HG03571 (cell line): Measurements from ENCODE around the gene AMZ1.

ENCODE experiments used
- ATAC-seq: cut with Tn5 transposase; IDR thresholded peaks from one replicate; pipeline ENCODE4 v1.9.1; 2021; ENCODE audit not compliant: unreplicated experiment

AMZ1 gene, protein sequence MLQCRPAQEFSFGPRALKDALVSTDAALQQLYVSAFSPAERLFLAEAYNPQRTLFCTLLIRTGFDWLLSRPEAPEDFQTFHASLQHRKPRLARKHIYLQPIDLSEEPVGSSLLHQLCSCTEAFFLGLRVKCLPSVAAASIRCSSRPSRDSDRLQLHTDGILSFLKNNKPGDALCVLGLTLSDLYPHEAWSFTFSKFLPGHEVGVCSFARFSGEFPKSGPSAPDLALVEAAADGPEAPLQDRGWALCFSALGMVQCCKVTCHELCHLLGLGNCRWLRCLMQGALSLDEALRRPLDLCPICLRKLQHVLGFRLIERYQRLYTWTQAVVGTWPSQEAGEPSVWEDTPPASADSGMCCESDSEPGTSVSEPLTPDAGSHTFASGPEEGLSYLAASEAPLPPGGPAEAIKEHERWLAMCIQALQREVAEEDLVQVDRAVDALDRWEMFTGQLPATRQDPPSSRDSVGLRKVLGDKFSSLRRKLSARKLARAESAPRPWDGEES

DNA sequence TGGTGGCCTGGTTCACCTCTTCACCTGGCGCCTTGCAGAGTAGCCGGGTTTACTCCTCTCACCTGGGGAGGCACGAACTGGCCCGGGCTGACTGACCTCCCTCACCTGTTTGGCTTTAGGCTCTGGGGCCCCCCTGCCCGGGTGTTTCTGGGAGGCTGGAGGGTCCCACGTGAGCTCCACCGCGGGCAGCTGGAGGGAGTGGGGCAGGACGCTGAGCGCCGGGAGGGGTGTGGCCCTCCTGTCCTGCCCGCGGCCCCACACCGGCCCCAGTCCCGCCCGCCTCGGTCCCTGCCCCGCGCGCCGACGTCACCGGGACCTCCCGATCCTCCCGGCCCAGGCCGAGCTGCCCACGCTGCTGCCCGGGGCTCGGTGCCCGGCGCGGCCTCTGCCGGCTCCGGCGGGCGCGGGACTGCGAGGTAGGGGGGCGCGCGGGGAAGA lies at the start of gene AMZ1:
Gene AMZ1 (plus strand): TSS at position 322 of the 438 bp plus-strand sequence. CDS start 12,250 bp downstream, outside the sequence.
- no peak for ATAC-seq

DNA sequence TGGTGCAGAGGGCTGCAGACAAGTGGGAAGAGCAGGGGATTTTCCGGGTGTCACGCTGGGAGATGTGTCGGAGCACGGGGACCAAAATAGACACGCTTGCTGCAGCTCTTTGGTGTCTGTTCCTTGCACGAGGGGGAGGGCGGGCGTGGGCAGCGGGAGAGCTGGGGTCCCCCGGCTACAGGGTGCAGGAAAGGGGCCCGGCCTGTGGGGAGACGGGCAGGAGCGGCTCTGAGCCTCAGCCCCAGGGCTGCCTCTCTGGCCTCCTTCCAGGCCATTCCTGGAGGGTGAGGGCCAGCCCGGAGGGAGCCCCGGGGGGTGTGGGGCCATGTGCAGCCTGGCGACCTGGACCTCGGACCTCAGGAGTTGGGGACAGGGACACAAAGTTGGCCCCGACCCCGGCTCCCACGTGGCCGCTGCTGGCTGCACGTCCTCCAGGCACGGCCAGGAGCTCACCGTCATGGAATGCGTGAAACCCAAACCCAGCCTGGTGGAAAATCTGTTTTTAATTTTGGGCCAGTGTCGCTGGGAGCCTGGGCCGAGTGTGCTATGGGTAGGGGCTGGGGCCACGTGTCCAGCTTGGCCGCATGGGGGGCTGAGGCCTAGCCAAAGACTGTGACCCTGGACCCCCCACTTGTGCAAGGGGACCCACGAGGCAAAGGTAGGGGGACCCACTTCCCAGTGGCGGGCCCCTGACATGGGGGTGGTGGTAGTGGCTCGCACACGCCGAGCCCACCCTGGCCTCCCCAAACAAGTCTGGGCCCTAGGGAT lies 49.6 kb upstream of the AMZ1 start:
- no peak for ATAC-seq

DNA sequence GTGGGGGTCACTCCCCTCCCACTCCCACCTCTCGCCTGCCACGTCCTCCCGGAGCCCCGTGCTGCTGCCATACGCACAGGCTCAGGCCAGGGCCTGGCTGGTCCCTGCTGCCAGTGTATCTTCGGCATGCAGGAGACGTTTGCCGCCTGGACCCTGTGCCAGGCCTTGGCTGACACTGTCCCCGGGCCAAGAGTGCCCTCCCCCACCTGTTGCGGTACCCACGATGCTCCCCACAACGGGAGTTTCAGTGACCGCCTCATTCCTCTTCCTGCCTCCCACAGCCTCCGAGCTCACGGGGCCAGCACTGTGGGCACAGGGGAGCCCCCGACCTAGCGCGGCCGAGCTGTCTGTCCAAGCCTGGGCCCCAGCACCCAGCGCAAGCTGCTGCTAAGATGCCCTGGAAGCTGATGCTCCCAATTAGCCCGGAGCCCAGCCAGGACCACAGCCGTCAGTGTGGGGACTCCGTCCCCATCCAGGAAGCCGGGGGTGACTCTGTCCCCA lies 48.8 kb upstream of the AMZ1 start:
- ATAC-seq, result no peak

DNA sequence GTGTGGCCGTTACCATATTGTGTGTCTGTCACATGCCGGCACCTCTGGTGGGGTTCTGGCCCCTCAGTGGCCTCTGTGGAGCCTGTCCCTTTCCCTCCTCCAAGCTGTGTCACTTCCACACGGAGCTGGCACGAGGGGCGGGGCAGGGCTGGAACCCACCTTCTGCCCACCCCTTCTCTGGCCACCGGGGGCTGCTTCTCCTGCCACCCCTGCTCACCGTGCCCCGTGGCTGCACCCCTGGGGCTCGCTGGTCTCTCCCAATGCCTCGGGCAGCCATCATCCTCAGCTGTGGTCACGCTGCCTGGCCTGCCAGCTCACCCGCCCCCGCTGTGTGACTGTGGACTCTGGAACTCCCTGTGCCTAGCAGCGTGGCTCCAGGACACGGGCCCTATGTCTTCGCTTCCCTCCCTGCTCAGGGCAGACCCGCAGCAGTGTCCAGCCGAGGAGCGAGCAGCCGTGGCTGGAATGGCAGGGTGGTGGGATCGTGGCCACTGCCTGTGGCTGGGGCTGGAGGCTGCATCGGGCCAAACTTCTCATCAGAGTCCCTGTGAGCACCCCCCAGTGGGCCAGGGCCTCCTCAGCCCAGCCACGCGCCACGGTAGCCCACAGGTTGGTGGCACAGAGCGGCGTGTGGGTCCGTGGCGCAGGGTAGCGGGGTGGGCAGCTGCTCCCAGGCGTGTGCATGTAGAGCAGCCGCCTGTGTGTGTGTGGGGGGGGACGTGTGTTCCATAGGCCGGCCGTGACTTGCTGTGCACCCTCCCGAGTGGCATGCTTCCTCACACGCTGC lies 48.1 kb upstream of the AMZ1 start:
- no peak for ATAC-seq

DNA sequence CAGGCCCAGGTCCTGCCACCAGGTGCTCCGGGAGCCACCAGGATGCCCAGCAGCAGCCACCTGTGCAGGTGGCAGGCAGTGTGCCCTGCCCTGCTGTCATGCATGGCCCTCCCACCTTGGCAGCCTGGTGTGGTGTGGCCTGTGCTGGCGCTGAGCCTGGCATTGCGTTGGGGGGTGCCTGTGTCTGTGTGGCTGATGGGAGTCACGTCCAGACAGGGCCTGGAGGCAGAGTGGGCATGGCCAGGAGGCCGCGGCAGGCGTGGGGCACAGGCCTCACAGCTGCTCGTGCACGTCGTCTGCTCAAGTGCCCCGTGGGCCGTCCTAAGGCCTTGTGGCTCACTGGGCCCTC lies 47.5 kb upstream of the AMZ1 start:
- ATAC-seq, result no peak

DNA sequence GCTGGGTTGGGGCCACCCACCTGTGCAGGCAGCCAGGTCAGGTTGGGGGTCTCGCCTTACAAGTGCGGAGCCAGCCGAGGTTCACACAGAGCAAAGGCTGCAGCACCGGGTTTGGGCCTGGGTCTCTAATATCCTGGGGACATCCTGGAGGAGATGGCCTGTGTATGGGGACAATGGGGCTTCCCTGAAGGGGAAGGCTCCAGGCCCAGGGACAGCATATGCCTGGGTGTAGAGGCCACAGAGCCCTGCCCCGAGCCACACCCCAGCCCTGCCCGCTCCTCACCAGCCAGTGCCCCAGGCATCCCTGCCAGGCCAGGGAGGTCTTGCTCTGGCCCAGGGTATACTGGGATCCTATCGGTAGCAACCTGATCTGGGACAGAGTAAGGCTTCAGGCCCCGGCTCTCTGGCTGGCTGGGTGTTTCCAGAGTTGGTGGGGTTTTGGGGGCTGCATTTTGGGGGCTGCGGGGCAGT lies 47.1 kb upstream of the AMZ1 start:
- ATAC-seq, result no peak

DNA sequence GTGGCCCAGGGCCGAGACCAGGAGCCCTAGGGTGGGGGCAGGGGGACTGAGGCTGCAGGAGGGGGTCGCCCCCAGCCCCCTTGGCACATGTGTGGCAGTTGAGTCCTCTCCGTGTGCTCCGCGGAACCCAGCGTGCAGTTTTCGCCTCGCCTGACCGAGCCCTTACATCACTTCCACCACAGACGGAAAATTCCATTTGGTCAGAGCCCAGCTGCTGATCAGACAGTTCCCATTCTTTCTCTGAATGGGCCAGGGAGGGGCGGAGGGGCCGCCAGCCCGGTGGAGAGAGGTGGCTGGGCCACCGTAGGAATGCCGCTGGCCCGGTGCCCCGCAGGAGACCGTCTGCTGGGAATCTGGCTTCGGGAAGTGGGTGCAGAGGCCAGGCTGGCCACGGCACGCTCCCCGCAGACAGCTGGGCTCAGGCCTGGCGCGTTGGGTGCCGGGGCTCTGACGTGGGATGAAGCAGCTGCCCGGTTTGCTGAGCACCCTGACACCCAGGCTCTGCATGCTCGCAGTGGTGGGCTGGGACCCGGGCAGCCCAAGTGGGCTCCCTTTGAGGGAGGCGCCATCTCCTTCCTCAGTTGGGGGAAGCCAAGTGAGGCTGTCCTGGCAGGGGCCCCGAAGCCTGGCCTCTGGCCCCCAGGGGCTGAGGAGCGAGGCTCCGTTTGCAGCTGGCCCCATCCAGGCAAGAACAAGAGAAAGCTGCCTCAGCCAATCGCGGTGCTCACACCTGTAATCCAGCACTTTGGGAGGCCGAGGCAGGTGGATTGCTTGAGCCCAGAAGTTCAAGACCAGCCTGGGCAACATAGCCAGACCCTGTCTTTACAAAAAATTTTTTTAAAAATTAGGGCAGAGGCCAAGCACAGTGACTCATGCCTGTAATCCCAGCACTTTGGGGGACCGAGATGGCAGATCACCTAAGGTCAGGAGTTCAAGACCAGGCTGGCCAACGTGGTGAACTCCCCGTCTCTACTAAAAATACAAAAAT lies 46.3 kb upstream of the AMZ1 start:
- ATAC-seq, result peak; percentile 39

DNA sequence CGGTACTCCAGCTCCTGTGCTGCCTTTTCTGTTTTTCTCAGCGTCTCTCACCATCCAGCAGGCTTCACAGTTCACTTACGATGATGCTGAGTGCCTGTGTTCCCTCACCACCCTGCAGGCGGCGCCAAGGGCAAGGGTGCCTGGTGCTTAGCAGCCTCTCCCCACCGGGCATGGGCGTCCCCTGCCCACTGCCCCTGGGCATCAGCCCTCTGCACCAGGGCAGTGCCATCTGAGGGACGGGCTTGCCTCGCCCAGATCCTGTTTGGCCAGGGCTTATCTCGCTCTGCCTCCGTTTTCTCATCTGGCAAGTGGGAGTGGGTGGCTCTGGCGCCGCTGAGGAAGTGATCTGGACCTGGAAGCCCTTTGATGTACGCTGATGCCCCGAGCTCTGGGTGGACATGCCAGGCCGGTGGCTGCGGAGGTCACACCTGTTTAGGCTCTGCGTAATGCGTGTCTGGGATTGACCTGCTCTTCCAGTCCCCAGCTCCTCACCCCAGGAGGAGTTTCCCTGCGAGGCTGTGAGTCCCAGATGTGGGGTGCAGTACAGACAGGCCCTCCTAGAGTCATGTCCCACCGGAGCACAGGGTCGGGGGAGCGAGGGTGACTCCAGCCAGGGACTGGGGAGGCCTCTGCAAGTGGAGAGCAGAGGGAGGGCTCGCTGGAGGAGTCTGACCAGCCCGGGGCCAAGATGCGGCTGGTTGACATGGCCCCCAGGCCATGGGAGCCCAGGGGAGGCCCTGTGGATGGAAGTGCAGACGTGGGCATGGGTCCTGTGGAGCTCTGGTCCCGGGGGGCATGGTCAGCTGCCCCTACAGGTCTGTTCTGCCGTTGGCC lies 44.4 kb upstream of the AMZ1 start:
- no peak for ATAC-seq

DNA sequence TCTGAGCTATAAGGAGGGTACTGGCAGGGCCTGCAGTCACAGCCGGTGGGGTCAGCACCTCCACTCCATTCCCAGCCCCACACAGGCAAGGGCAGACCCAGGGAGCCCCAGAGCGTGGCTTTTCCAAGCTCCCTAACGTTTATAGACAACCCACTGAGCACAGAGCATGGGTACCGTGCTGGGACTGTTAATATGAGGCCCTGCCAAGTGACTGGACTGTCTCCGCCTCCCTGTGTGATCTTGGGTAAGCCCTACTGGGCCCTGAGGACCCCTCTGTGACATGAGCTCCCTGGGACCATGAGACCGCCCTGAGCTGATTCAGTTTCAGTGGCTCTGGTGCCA lies 43.8 kb upstream of the AMZ1 start:
- ATAC-seq, result no peak

DNA sequence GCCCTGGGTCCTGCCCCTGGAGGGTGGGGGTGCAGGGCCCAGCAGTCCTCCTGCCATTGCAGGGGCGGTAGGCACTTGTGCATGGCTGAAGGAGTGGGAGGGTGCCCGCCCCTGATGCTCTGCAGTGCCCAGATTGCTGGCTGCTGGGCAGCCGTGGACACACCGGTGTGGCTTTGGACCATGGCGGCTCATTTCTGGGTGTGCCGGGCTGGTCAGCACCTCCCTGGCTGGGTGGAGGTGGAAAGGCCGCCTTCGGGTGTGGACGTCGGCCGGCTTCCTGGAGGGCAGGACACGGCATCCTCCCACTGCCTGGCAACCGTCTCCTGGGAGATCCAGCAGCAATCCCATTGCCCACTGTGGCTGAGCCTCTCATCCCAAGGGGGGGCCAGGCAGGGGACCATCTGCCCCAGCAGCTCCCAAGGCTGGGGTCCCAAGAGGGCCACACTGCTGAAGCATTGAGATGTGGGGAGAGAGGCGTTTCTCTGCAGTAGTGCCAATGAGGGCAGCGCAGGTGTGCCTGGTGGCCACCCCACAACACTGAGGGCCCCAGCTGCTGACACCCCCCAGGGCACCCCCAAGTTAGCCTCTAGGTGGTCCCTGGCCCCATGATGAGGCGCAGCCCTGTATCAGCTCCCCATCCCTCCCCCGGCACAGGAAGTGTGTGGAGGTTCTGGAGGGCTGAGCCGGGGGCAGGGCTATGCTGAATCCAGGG lies 43.3 kb upstream of the AMZ1 start:
- ATAC-seq, result peak; percentile 25

DNA sequence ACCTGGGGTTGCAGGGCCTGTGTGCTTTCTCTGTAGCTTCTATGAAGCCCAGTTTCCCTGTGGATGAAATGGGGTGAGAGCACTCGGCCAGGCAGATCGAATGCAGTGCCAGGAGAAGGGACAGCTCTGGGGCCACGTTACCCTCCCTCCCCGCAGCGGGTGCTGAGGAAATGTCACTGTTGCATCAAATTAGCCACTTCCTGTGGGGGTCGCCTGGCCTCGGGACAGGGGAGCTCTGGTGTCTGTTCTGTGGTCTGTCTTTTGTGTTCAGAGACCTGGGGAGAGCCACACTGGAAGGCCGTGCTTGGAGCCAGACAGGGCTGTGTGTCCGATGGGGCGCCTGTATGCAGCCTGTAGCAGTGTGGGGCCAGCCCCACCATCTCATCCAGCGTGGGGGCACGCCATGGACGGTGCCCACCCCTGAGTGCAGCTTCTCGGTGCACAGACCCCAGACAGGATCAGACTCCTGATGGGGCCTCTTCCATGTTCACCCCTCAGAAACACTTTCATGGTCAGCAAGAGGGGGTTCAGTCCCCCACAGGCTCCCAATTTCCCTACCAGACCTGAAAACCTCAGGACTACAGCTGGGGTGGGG lies 42.6 kb upstream of the AMZ1 start:
- peak; percentile 65 for ATAC-seq

DNA sequence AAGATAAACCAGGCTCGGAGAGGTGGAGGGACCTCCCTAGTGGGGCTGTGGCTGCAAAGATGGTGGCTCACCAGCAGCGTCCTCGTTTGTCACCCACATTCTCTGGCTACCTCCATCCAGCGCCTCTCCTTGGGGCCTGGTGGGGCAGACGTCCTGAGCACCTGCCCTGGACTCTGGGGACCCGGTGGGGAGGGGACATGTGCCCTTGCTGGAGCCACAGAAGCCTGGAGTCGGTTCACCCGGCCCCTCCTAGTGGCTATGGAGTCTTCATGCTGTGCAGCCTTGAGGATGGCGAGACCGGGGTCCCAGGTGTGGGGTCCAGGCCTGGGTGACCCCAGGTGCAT lies 41.7 kb upstream of the AMZ1 start:
- no peak for ATAC-seq

DNA sequence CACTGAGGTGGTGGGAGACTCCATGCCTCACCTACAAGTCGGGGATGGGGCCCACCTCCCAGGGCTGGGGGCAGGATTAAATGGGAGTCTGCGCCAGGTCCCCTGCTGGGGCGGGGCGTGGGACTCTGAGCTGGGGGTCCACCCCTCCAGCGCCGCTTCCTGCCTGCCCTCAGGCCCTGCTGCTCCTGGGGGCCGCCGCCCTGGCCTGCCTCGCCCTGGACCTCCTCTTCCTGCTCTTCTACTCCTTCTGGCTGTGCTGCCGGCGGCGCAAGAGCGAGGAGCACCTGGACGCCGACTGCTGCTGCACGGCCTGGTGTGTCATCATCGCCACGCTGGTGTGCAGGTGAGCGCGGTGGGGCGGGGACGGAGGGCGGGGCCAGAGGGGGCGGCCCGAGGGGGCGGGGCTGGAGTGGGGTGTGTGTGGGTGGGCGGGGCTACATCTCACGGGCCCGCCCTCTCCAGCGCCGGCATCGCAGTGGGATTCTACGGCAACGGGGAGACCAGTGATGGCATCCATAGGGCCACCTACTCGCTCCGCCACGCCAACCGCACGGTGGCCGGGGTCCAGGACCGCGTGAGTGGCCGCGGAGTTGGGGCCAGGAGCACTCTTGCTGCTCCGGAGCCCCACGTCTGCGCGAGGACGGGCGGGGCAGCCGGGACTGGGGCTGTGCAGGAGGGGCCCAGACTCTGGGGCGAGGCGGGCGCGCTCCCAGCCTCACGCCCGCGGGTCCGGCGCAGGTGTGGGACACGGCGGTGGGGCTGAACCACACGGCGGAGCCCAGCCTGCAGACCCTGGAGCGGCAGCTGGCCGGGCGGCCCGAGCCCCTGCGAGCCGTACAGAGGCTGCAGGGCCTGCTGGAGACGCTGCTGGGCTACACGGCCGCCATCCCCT lies 41.1 kb upstream of the AMZ1 start:
- no peak for ATAC-seq

DNA sequence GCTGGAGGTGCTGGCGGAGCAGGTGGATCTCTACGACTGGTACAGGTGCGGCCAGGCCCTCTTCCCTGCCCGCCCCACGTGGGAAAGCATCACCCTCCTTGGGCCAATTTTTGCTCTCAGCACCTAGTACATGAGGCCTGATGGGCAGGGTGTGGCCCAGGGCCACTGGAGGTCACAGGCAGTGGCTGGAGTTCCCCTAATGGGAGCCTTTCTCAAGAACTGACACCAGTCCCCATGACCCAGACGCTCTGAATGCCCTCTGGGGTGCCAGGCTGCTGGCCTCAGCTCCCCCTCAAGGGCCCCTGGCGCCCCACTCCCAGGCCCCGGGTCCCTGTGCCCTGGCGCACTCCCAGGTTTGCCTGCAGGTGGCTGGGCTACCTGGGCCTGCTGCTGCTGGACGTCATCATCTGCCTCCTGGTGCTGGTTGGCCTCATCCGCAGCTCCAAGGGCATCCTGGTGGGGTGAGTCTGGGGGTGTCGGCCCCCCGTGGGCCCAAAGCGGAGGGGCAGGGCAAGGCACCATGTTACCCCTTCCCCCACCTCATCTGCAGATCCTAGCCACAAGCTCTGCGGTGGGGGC lies 40.3 kb upstream of the AMZ1 start:
- no peak for ATAC-seq

DNA sequence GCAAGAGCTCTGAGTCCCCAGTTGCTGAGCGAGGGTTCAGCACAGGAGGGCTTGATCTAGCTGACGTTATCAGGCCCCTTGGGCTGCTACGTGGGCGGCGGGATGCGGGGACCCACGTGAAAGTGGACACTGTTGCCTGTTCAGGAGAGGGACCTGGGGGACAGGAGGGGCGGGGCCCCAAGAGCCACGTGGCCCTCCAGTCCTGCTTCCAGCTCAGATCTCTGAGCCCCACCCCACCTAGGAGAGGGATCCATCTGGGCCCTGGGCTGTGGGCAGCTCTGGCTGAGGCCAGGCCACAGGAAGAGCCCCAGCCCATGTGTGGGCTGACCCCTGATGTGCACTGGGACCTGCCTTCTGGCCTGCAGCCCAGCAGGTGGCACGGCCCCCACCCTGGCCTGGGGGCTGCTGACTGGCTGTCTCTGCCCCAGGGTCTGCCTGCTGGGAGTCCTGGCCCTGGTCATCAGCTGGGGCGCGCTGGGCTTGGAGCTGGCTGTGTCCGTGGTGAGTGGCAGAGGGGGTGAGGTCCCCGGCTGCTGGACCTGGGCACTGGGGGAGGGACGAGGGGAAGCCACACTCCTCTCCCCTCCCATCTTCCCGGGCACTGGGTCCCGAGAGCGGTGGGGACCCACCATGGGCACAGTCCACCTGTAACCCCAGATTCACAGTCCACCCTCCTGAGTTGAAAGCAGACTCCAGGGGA lies 38.7 kb upstream of the AMZ1 start:
- no peak for ATAC-seq

DNA sequence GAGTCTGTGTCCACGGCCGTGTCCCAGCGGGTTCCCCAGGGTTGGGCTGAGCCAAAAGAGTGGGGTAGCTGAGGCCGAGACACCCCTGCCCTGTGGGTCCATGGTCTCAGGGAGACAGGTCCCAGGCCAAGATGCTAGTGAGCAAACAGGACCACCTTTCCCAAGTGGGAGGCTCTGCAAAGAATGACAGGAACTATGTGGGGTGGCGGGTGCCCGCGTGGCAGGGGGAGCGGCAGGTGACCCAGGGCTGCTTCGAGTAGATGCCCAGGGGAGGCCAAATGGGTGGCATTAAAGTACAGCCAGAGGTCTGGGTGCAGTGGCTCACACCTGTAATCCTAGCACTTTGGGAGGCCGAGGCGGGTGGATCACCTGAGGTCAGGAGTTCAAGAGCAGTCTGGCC lies 38.0 kb upstream of the AMZ1 start:
- no peak for ATAC-seq
